Superior temporal gyrus (tissue), 1 donor: Measurements from ENCODE around the gene RAP1B.

Experiments
- DNase-seq: peaks from one replicate; pipeline ENCODE4 v3.0.0-alpha.2; 2016; ENCODE audit errors: extremely low spot score

RAP1B gene

GRCh38 chr12:68699486-68699885 lies 88.8 kb downstream of the RAP1B start:
- no peak for DNase-seq
